ENCODE measurements around the gene NRG4.
"Not testable (repeated sequence)": the region's sequence is repeated elsewhere in the genome, so short reads cannot be mapped to it uniquely, and the experiment has no call there.

Gene NRG4

DNA sequence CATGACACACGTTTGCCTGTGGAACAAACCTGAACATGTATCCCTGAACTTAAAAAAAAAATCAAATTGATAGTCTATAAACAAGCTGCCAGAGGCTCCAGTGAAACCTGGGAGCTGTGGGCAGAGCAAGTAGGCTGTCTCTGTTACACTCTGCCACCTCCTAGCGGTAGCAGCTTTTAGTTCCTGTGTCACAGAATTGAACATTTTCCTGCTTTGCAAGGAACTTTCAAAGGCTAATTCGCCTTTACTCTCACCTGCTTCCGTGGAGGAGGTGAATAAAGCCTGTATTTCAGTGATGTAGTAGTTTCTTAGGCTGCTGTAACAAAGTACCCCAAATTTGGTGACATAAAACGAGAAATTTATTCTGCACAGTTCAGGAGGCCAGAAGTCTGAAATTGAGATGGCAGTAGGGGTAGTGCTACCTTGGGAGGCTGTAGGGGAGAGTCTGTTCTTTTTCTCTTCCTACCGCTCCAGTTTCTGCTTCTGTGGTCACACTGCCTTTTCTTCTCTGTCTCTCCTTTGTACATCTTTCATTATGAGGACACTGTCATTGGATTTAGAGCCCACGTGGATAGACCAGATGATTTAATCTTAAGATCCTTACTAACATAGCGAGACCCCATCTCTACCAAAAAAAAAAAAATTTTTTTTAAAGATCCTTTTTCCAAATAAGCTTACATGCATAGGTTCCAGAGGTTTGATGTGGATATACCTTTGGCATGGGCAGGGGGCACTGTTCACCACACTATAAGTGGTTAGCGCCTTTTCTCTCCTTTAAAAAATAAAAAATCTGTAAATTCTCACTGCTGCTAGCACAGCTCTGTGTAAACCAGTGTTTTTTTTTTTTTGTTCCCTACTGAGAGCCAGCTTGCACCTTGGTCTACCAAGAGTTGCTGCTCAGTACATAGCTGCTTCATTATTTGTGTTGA is 83.3 kb downstream of the NRG4 start:
- DNase-seq (ENCODE audit: extremely low read depth in 1 of 2, low read depth in 1 of 2) = no peak

DNA sequence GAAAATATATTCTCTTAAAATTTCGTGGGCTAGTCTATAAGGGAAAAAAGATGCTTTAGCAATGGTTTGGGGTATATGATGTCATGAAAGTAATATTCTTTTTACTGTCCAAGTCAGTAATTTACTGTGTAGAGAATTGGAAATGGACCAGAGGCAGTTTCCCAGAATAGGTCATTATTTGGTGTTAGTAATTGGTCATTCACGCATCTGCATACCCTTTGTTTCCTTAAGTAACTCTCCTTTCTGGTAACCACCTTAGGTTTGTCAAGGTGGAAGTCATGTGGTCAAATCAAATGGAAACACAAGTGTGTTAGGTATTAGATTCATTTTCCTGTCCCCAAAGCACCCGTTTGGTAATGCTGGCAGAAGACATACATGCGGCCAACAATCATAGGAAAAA is 84.6 kb downstream of the NRG4 start:
- no peak for DNase-seq (ENCODE audit: extremely low read depth in 1 of 2, low read depth in 1 of 2)

DNA sequence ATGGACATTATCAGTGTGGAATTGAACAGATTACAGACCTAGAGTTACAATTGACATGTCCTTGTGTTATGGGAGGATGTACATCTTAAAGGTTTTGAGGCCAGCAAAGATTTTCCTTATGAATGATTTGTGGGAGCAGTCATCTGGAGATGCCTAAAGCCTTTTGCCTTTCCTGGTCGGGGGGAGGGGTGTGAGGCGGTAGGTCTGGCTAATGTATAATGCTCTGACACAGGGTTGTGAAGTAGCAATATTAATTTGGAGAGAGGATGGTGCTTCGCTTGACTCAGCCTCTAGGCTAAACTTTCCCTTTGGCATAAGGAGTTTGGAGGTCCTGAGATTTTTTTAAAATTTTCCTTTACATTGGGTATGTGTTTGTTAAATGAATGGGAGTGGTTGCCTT is 85.3 kb downstream of the NRG4 start:
- no peak for DNase-seq (ENCODE audit: extremely low read depth in 1 of 2, low read depth in 1 of 2)

DNA sequence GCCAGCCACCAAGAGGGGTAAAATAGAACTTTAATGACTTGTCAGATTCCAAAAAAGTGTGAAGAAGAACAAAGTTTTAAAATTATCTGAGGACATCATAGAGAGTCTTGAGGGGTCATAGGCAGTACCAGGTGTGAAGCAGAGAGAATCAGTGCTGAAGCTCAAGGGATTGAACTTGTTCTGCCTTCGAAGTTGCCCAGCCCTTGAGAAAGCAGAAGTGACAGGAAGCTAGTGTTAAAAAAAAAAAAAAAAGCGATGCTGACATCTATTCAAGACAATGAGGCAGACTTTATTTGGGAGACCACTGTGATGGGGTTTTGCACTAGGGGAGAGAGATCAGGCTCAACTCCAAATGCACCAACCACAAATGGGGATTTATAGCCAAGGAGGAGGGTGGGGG is 86.8 kb downstream of the NRG4 start:
- no peak for DNase-seq (ENCODE audit: extremely low read depth in 1 of 2, low read depth in 1 of 2)

DNA sequence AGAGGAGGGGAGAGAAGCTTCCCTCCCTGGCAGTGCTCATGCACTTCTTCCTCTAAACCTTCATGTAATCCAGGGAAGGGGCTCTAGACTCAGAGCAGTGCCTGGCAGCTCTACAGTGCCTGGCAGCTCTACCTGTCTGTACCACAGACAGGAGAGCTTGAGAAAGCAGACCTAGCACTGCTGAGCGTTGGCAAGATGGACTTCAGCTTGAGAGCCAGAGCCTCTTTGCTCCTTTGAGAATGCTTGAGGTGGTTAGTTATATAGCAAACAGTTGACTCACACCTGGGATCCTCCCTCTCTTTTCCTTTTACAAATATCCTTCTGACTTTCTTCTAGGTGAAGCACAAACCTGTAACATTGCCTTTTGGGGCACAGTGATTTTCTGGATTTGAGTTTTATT is 87.6 kb downstream of the NRG4 start:
- no peak for DNase-seq (ENCODE audit: extremely low read depth in 1 of 2, low read depth in 1 of 2)

DNA sequence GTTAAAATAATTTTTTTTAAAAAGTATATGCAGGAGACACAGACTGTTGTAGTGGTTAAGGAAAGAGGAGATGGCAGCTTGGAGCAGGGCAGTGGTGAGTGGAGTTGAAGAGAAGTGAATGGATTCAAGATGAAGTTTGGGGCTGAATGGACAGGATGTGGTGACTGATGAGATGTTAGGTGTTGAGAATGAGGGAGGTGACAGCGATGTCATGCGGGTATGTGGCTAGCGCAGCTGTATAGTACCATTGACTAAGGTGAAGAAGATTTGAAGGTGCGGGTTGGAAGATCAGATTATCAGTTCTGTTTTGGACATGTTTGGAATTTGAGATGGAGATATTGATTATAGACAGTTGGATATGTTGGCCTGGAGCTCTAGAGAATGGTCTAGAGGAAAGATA is 88.5 kb downstream of the NRG4 start:
- no peak for DNase-seq (ENCODE audit: extremely low read depth in 1 of 2, low read depth in 1 of 2)

DNA sequence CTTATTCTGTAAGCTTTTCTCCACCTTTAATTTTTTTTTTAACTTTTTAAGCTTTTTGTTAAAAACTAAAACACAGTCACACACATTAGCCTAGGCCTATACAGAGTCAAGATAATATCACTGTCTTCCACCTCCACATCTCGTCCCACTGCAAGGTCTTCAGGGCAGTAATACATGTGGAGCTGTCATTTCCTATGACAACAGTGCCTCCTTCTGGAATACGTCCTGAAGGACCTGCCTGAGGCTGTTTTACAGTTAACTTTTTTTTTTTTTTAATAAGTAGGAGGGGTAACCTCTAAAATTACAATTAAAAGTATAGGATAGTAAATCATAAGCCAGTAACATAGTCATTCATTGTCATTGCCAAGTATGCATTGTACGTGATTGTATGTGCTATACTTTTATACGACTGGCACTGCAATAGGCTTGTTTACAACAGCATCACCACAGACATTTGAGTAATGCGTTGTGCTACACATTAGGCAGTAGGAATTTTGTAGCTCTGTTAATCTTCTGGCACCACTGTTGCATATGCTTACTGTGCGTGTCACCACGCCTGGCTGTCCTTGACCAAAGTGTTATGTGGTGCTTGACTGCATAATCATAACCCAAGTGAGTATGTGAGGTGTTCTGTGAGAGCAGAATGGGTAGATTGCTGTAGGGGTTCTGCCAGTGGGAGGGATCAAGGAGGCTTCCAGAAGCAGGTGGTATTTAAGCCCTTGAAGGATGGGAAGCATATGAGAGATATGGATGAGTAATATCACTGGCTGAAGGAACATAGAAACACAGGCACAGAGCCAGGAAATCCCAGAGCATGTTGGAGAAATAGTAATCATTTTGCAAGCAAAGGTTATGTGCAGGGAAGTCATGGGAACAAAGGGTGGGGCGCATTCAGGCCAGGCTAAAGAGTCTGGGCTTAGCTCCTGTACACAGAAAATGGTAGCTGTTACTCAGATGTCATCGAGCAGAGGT is 90.2 kb downstream of the NRG4 start:
- DNase-seq (ENCODE audit: extremely low read depth in 1 of 2, low read depth in 1 of 2) = no peak

DNA sequence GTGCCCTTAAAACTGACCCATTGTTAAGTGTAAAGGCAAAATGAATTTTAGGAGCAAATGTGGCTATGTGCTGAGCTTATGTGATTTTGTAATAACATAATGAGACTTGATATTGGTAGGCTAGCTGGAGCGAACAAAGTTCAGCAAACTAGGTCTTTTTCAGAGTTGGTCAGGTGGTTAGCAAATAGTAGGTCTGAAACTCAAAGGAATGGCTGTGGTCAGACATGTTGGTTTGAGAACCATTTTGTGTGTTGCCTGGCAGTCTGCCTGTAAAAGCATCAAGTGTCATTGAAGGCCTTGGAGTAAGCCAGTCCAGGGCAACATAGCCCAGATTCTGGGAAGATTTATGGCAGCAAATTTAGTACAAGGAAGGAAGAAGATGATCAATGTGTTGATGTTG is 92.1 kb downstream of the NRG4 start:
- no peak for DNase-seq (ENCODE audit: extremely low read depth in 1 of 2, low read depth in 1 of 2)

DNA sequence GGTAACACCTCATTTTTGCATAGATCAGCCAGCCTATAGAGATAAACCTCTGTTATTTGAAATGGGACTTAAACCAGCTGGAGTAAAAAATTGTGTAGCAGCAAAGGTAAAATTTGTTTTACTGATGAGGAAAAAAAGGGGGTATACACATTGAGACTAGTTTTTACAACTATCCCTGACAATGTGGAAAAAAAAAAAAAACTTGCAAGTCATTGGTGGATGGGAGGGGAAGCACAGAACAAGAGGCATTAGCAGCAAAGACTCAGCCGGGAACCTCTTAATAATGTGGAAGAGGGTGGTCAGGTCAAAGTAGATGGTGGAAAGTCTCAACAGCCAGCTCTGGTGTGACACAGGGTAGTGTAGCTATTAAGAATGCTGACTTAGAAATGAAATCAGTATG is 94.1 kb downstream of the NRG4 start:
- DNase-seq (ENCODE audit: extremely low read depth in 1 of 2, low read depth in 1 of 2) = no peak

DNA sequence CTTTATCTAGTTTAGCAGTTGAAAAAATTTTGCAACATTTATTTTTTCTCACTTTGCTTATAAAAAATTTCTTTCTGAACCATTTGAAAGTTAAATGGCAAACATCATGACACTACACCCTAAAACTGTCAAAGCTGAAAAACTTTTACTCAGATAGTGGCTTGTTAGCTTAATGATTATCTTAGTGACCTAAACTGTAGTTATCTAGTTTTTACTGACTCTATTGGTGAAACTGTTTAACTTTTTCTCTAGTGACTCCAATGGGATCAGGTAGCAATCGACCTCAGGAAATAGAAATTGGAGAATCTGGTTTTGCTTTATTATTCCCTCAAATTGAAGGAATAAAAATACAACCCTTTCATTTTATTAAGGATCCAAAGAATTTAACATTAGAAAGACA is 95.2 kb downstream of the NRG4 start:
- DNase-seq (ENCODE audit: extremely low read depth in 1 of 2, low read depth in 1 of 2) = no peak

DNA sequence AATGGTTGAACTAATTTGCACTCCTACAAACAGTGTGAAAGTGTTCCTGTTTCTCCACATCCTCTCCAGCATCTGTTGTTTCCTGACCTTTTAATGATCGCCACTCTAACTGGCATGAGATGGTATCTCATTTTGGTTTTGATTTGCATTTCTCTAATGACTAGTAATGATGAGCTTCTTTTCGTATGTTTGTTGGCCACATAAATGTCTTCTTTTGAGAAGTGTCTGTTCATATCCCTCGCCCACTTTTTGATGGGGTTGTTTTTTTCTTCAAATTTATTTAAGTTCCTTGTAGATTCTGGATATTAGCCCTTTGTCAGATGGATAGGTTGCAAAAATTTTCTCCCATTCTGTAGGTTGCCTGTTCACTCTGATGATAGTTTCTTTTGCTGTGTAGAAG is 101.9 kb downstream of the NRG4 start:
- not testable (repeated sequence) for DNase-seq (ENCODE audit: extremely low read depth in 1 of 2, low read depth in 1 of 2)

DNA sequence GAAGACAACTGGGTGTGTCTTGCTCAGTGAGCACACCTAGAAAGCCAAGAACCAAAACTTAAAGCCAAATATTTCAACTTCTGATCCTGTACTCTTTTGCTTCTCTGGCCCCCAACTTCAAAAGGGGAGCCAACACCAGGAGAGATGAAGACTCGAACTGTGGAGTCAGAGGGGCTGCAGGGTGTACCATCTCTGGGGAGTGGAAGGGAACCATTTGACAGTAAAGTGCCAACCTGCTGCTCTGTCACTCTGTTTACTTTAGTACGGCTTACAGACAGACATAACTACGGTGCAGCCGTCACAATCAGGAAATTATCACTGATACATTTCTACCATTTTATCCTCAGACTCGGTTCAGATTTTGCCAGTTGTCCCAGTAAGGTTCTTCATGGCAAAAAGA is 107.0 kb downstream of the NRG4 start:
- DNase-seq (ENCODE audit: extremely low read depth in 1 of 2, low read depth in 1 of 2) = no peak

DNA sequence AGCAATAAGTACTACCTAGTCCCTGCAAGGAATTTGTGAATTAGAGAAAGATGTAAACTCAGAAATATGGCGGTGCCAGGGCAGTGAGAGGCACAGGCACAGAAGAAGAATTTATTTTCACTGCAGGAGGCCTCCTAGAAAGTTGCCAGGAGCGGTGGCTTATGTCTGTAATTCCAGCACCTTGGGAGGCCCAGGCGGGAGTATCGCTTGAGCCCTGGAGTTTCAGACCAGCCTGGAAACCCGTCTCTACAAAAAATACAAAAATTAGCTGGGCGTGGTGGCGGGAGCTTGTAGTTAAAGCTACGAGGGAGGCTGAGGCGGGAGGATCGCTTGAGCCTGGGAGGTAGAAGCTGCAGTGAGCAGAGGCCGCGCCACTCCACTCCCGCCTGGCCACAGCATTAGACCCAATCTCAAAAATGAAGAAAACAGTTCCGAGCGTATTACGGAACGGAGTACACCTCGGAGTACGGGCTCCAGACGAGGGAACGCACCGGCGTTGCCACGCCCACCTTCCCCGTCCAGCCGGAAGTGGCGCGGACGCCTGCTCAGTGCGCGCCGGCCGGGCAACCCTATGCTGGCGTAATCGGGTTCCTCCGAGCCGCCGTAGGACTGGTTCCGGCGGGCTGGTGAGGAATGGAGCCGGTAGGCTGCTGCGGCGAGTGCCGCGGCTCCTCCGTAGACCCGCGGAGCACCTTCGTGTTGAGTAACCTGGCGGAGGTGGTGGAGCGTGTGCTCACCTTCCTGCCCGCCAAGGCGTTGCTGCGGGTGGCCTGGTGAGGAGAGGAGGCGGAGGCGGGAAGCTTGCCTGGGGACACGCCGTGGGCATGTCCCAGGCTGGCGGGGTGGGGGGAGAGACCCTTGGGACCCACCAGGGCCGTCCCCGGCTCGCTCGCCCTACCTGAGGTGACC is 108.6 kb downstream of the NRG4 start, which contains the start of gene FBXO22:
TSS of gene FBXO22 (plus strand) at position 548 of the 909 bp plus-strand sequence. CDS start at position 634, 86 bp downstream.
- peak; percentile 66 to 79 for DNase-seq (ENCODE audit: extremely low read depth in 1 of 2, low read depth in 1 of 2)

DNA sequence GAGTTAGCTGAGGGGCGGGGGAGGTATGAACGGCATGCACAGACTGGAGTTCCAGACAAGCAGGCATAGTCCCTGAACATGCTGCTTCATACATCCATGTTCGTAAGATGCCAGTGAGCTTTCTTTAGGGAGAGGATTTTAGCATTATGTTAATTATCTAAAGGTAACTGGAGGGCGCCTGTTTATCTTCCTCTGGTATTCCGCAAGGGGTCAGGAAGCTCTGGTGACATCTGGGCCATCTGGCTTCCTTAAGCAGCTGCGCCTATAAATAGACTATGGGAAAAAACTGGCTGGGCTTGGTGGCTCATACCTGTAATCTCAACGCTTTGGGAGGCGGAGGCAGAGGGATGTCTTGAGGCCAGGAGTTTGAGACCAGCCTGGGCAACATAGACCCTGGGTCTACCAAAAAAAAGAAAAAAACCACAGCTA is 110.1 kb downstream of the NRG4 start:
- no peak for DNase-seq (ENCODE audit: extremely low read depth in 1 of 2, low read depth in 1 of 2)

DNA sequence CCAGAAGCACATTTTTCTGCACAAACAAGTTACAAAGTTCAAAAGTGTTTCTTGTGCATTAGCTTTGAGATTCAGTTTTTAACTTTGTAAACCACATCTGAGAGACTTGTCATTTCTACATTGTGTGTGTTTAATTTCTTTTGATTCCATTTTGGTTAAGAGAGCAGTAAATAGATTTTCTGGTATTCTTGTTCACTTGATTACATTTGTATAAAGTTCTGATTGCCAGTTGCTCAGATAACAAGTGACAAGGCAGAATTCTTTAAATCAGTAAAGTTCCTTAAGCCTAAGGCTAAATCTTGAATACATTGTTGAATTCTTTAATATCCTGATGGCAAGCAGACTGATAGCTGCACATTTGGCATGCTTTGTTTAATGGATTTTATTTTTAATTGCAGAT is 111.6 kb downstream of the NRG4 start:
- DNase-seq (ENCODE audit: extremely low read depth in 1 of 2, low read depth in 1 of 2) = no peak

DNA sequence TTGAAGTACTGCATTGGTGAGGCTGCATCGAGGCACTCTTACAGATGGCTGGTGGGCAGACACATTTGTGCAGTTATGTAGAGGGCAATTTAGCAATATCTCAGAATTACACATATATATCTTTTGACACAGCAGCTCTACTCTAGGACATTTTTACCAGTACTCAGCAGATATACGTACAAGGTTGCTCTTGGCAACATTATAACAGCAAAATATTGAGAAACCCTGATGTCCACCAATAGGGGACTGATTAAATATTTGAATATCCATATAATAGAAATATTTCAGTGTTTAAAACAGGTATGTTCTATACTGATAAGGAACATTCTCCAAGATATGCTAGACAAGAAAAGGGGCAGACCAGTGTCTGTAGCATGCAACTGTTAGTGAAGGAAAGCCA is 116.5 kb downstream of the NRG4 start:
- DNase-seq (ENCODE audit: extremely low read depth in 1 of 2, low read depth in 1 of 2) = no peak

DNA sequence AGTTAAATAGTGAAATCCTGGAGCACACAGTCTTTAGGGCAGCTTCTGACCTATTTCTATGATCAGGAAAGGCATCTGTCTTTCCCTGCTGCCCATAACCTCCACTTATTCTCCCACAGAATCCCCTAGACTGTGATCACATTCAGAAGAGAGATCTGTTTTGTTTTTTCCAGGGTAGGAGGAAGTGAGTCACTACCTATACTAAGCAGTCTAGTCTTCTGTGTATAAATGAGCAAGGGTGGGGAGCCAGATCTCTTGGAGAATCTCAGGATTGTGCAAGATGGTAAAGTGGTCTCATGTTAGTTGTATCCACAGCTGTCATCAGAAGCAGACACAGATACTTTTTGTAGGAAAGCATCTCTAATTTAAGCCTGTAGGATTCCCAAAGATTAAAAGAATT is 120.3 kb downstream of the NRG4 start:
- no peak for DNase-seq (ENCODE audit: extremely low read depth in 1 of 2, low read depth in 1 of 2)

Measured in activated CD8-positive, alpha-beta memory T cell treated with anti-CD3 and anti-CD28 coated beads for 1 hour (primary cell).